Measurements from ENCODE around the gene ICE2. TPM values are rescaled to one million over a fixed set of nuclear protein-coding genes. Genes with fewer than 3 reads are reported as not detected.

Gene ICE2
- total RNA-seq, 1 experiment from 2014 or later, result 62.8 TPM

DNA sequence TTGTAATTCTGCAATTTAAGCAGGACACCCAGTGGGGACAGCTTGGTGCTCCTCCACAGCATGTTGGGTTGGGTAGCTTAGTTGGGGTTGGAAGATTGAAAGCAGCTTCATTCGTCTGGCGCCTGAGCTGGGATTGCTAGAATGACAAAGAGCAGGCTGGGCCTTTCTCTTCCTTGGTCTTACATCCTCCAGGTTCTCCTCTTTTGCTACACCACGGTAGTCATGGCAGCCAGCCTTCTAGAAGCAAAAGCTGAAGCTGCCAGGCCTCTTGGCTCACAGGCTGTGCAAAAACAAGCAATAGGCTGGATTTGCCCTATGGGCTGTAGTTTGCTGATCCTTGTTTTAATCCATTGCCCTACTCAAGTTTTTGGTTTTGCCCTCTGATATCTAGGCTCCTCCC, 78.0 kb downstream of the ICE2 start:
- Histone ChIP-seq H3K9me2 (ENCODE audit: insufficient read depth) (no peaks in the 10 kb centered on the region), H3K36me3 (ENCODE audit: control insufficient read depth in 1 of 2, insufficient read depth in 2 of 2, low read length in 2 of 2) (peaks cover 0 to 11% of the 10 kb centered on the region in 2 experiments; a peak in 1 of 4 replicates), H4K20me1 (ENCODE audit: insufficient read depth) (no peaks in the 10 kb centered on the region), H3K9me3 (ENCODE audit: control insufficient read depth in 1 of 2, insufficient read depth in 1 of 2, low read depth in 1 of 2, low read length in 2 of 2) (no peaks in the 10 kb centered on the region), H3K27ac (ENCODE audit: low read depth, low read length) (no peak overlapping the region), H3K4me1 (ENCODE audit: control insufficient read depth in 1 of 2, insufficient read depth in 2 of 2, low read length in 2 of 2) (peaks cover 34 to 57% of the 10 kb centered on the region in 2 experiments), H2AFZ (ENCODE audit: low read depth, low read length, poor library complexity, severe bottlenecking) (no peak overlapping the region), H3K79me2 (ENCODE audit: insufficient read depth, low read length) (peaks cover 18% of the 10 kb centered on the region), H3K9ac (ENCODE audit: low read length) (no peak overlapping the region), H3K4me3 (replicated peaks in 1 of 2; ENCODE audit: low read depth in 1 of 2, low read length in 2 of 2) (no peak overlapping the region), H3K4me2 (ENCODE audit: low read length) (no peak overlapping the region), H3K27me3 (ENCODE audit: insufficient read depth, low read length) (no peaks in the 10 kb centered on the region)
- no peak for TF ChIP-seq POLR2A (IDR thresholded peaks at IDR 0.05; ENCODE audit: borderline replicate concordance, extremely low read depth, insufficient read depth, insufficient read length)
- no peak for TF ChIP-seq SP1 (IDR thresholded peaks at IDR 0.05; ENCODE audit: low read depth)
- TF ChIP-seq, protein P1, sequence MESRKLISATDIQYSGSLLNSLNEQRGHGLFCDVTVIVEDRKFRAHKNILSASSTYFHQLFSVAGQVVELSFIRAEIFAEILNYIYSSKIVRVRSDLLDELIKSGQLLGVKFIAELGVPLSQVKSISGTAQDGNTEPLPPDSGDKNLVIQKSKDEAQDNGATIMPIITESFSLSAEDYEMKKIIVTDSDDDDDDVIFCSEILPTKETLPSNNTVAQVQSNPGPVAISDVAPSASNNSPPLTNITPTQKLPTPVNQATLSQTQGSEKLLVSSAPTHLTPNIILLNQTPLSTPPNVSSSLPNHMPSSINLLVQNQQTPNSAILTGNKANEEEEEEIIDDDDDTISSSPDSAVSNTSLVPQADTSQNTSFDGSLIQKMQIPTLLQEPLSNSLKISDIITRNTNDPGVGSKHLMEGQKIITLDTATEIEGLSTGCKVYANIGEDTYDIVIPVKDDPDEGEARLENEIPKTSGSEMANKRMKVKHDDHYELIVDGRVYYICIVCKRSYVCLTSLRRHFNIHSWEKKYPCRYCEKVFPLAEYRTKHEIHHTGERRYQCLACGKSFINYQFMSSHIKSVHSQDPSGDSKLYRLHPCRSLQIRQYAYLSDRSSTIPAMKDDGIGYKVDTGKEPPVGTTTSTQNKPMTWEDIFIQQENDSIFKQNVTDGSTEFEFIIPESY (IDR thresholded peaks at IDR 0.05; ENCODE audit: extremely low read depth, insufficient replicate concordance, low read length), result no peak
- TF ChIP-seq EZH2phosphoT487 (IDR thresholded peaks at IDR 0.05; ENCODE audit: borderline replicate concordance), result no peak
- TF ChIP-seq, protein P2, sequence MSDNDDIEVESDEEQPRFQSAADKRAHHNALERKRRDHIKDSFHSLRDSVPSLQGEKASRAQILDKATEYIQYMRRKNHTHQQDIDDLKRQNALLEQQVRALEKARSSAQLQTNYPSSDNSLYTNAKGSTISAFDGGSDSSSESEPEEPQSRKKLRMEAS (IDR thresholded peaks at IDR 0.05), result no peak
- TF ChIP-seq CEBPB (IDR thresholded peaks at IDR 0.05; ENCODE audit: low read depth), result no peak
- TF ChIP-seq RAD21 (IDR thresholded peaks at IDR 0.05; ENCODE audit: low read depth), result no peak
- no peak for TF ChIP-seq SRF (IDR thresholded peaks at IDR 0.05; ENCODE audit: low read depth)
- no peak for TF ChIP-seq CBX3 (IDR thresholded peaks at IDR 0.05; ENCODE audit: low read depth)
- TF ChIP-seq, protein P3, sequence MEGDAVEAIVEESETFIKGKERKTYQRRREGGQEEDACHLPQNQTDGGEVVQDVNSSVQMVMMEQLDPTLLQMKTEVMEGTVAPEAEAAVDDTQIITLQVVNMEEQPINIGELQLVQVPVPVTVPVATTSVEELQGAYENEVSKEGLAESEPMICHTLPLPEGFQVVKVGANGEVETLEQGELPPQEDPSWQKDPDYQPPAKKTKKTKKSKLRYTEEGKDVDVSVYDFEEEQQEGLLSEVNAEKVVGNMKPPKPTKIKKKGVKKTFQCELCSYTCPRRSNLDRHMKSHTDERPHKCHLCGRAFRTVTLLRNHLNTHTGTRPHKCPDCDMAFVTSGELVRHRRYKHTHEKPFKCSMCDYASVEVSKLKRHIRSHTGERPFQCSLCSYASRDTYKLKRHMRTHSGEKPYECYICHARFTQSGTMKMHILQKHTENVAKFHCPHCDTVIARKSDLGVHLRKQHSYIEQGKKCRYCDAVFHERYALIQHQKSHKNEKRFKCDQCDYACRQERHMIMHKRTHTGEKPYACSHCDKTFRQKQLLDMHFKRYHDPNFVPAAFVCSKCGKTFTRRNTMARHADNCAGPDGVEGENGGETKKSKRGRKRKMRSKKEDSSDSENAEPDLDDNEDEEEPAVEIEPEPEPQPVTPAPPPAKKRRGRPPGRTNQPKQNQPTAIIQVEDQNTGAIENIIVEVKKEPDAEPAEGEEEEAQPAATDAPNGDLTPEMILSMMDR (IDR thresholded peaks at IDR 0.05 in 2 of 3, conservative IDR thresholded peaks at IDR 0.05 in 1 of 3; ENCODE audit: borderline replicate concordance in 1 of 3, insufficient read depth in 1 of 3, low read depth in 2 of 3, low read length in 2 of 3), result no peak
- TF ChIP-seq SIN3A (IDR thresholded peaks at IDR 0.05; ENCODE audit: low read depth), result no peak
- no peak for TF ChIP-seq FOSL1 (IDR thresholded peaks at IDR 0.05; ENCODE audit: low read depth)
- TF ChIP-seq ZNF274 (IDR thresholded peaks at IDR 0.05; ENCODE audit: low read depth, low read length), result no peak
- ChIA-PET RAD21 (ENCODE audit: low non-redundant PET in 1 of 2, low total read pairs in 2 of 2, uncharacterized antibody in 2 of 2, unreplicated experiment in 2 of 2) (no interaction called here), CTCF (no interaction called here), POLR2A (no interaction called here)
- DNase-seq (ENCODE audit: low read depth, low spot score) (no peak), ATAC-seq (no peak)
- no TSS peak for BruUV-seq (replicated peaks)
- intact Hi-C loops (cut with micrococcal nuclease), result no loop called here

Measured in HCT116 (cell line).